Thymus (tissue), 11 donors: ENCODE data around the gene DLX5. TPM values are rescaled to one million over a fixed set of nuclear protein-coding genes. Genes with fewer than 3 reads are reported as not detected.

ENCODE experiments used
- DNase-seq, 9 donors: peaks; one replicate each; pipeline ENCODE4 v3.0.0-alpha.2; 2013; ENCODE audit warnings: low spot score in 9 of 9, low read depth in 6 of 9, missing footprints in 1 of 9
- H3K27ac ChIP-seq, 2 donors: one replicate each; pipeline ENCODE4 v1.5.1; 2013; ENCODE audit warnings: control low read depth in 1 of 2, low read depth in 1 of 2, low read length in 1 of 2, mild to moderate bottlenecking in 1 of 2, moderate library complexity in 1 of 2
- H3K27me3 ChIP-seq, 2 donors: one replicate each; pipeline ENCODE4 v1.5.1; 2013; ENCODE audit warnings: low read length in 1 of 2; ENCODE audit not compliant: control insufficient read depth in 2 of 2, insufficient read depth in 1 of 2
- H3K36me3 ChIP-seq, 2 donors: one replicate each; pipeline ENCODE4 v1.5.1; 2013; ENCODE audit warnings: low read length in 1 of 2, mild to moderate bottlenecking in 1 of 2, moderate library complexity in 1 of 2; ENCODE audit not compliant: control insufficient read depth in 2 of 2, insufficient read depth in 2 of 2
- H3K4me1 ChIP-seq, 2 donors: one replicate each; pipeline ENCODE4 v1.5.1; 2013; ENCODE audit warnings: low read length in 2 of 2; ENCODE audit not compliant: control insufficient read depth in 2 of 2, insufficient read depth in 2 of 2
- H3K4me3 ChIP-seq, 2 donors: one replicate each; pipeline ENCODE4 v1.5.1; 2013; ENCODE audit warnings: low read length in 2 of 2, control low read depth in 1 of 2, mild to moderate bottlenecking in 1 of 2
- H3K9me3 ChIP-seq, 2 donors: one replicate each; pipeline ENCODE4 v1.5.1; 2013; ENCODE audit warnings: low read length in 1 of 2, mild to moderate bottlenecking in 1 of 2; ENCODE audit not compliant: control insufficient read depth in 2 of 2, insufficient read depth in 1 of 2
- WGBS: extraction: QIAGEN DNeasy Blood & Tissue Kit; methylation state at CpG from one replicate; pipeline ENCODE4 v1.1.7; 2013; 5-methylcytosine and 5-hydroxymethylcytosine counted together
- polyA plus RNA-seq: library from polyadenylated mRNA; stranded (reverse); fragments of 200-250 nt; gene quantifications from one replicate; pipeline ENCODE4 v1.2.3, GENCODE V29; 2013
- total RNA-seq: library from RNA; stranded (reverse); fragments of 120-200 nt; gene quantifications from one replicate; pipeline ENCODE4 v1.2.4, GENCODE V29; 2013
- donor health status: healthy.

Gene DLX5
- total and polyA plus RNA-seq, 2 donors, result 0.66 to 9.0 TPM

- no peak overlapping the region for H3K27ac ChIP-seq
- H3K27me3 ChIP-seq, result peaks cover 68 to 100% of the 10 kb centered on the region in 2 donors
- DNase-seq, result no peak
- H3K4me3 ChIP-seq, result no peak overlapping the region
- no peaks in the 10 kb centered on the region for H3K36me3 ChIP-seq
- 12% methylated on average over 20 of the region's 20 CpGs for WGBS
- H3K4me1 ChIP-seq, result peaks cover 0 to 2% of the 10 kb centered on the region in 2 donors
- H3K9me3 ChIP-seq, result peaks cover 0 to 7% of the 10 kb centered on the region in 2 donors
Measured at GRCh38 chr7:97013134-97013844, 11.3 kb downstream of the DLX5 start.

GRCh38 chr7:97012365-97013133, 12.1 kb downstream of the DLX5 start:
- no peak overlapping the region for H3K4me3 ChIP-seq
- peaks cover 0 to 3% of the 10 kb centered on the region in 2 donors for H3K9me3 ChIP-seq
- H3K4me1 ChIP-seq, result no peaks in the 10 kb centered on the region
- H3K36me3 ChIP-seq, result no peaks in the 10 kb centered on the region
- H3K27ac ChIP-seq, result no peak overlapping the region
- H3K27me3 ChIP-seq, result peaks cover 68 to 100% of the 10 kb centered on the region in 2 donors
- DNase-seq, result no peak
- 12% methylated on average over 21 of the region's 21 CpGs for WGBS

DNA sequence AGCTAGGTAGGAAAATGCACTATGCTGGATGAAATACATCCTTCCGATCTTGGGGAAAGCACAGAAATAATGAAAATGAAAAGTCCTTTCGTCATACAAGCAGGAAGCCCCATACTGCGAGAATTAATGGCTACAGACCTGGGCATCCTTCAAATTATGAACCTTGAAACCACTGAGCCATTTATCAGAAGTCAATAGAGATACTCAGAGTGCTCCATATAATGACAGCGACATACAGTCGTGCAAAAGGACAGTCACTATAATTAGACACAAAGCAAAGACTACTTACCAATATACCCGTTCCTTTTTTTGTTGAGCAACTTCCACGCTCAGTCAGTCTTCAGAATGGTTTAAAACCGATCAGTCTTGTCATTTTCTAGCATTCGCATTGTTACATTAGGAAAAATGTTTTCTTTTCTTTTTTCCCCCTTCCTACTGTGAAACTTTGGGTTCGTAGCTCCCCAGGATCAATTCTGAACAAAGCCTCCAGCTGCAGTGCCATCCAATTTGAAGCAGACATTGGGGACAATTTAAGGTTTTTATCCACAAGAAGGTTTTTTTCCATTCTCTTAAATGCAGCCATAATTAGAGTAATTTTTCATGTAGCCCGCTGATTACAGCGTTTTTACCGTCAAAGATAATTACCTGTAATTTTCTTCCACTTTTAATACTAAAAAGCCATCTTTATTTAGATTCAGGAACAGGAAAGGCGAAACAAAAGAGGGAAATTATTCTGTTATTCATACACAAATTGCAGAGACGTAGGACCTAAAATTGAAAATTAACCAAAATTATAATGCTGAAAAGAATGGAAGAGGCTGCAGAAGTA, 12.9 kb downstream of the DLX5 start:
- no peaks in the 10 kb centered on the region for H3K36me3 ChIP-seq
- DNase-seq, result no peak
- H3K4me3 ChIP-seq, result no peak overlapping the region
- peaks cover 68 to 100% of the 10 kb centered on the region in 2 donors for H3K27me3 ChIP-seq
- H3K4me1 ChIP-seq, result no peaks in the 10 kb centered on the region
- H3K9me3 ChIP-seq, result peaks cover 1 to 3% of the 10 kb centered on the region in 2 donors
- H3K27ac ChIP-seq, result no peak overlapping the region
- 18% methylated on average over 15 of the region's 15 CpGs for WGBS

GRCh38 chr7:97011104-97011503, 13.5 kb downstream of the DLX5 start:
- no peak for DNase-seq
- Histone ChIP-seq H3K4me3 (no peak overlapping the region), H3K27me3 (peaks cover 70 to 99% of the 10 kb centered on the region in 2 donors), H3K27ac (no peak overlapping the region), H3K36me3 (no peaks in the 10 kb centered on the region), H3K9me3 (peaks cover 0 to 1% of the 10 kb centered on the region in 2 donors), H3K4me1 (no peaks in the 10 kb centered on the region)
- WGBS, result 8% methylated on average over 1 of the region's 1 CpG

- WGBS, result 13% methylated on average over 18 of the region's 18 CpGs
- Histone ChIP-seq H3K9me3 (peaks cover 0 to 1% of the 10 kb centered on the region in 2 donors), H3K36me3 (no peaks in the 10 kb centered on the region), H3K4me1 (peaks cover 0 to 1% of the 10 kb centered on the region in 2 donors), H3K27me3 (peaks cover 73 to 99% of the 10 kb centered on the region in 2 donors), H3K27ac (no peak overlapping the region), H3K4me3 (no peak overlapping the region)
- DNase-seq, result no peak
Measured at GRCh38 chr7:97009753-97010732, 14.6 kb downstream of the DLX5 start.

- peaks cover 68 to 99% of the 10 kb centered on the region in 2 donors for H3K27me3 ChIP-seq
Measured at GRCh38 chr7:97008275-97008917, 16.2 kb downstream of the DLX5 start.

DNA sequence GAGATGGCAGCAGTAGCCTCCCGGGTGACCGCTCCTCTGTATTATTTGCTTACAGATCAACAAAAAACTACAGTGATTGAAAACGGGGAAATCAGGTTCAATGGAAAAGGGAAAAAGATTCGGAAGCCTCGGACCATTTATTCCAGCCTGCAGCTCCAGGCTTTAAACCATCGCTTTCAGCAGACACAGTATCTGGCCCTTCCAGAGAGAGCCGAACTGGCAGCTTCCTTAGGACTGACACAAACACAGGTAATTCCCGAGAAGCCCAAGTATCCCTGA, 17.1 kb downstream of the DLX5 start:
- no peak for DNase-seq
- no peak overlapping the region for H3K27ac ChIP-seq
- no peak overlapping the region for H3K4me3 ChIP-seq
- H3K36me3 ChIP-seq, result no peaks in the 10 kb centered on the region
- H3K27me3 ChIP-seq, result peaks cover 68 to 99% of the 10 kb centered on the region in 2 donors
- H3K4me1 ChIP-seq, result peaks cover 0 to 5% of the 10 kb centered on the region in 2 donors
- peaks cover 0 to 1% of the 10 kb centered on the region in 2 donors for H3K9me3 ChIP-seq
- WGBS, result 23% methylated on average over 8 of the region's 8 CpGs

More at GRCh38 chr7:97008275-97008917, 16.2 kb downstream of the DLX5 start:
- no peak for DNase-seq
- no peak overlapping the region for H3K4me3 ChIP-seq
- H3K4me1 ChIP-seq, result peaks cover 0 to 5% of the 10 kb centered on the region in 2 donors
- no peaks in the 10 kb centered on the region for H3K36me3 ChIP-seq
- WGBS, result 77% methylated on average over 3 of the region's 3 CpGs
- H3K27ac ChIP-seq, result no peak overlapping the region
- H3K9me3 ChIP-seq, result peaks cover 0 to 1% of the 10 kb centered on the region in 2 donors
